Right lobe of liver (tissue), 4 donors: ENCODE measurements around the gene PCSK6.

Experiments used
- POLR2A ChIP-seq: fragments of 450-650 bp; IDR thresholded peaks from one replicate; pipeline ENCODE4 v1.6.1; 2017; ENCODE audit warnings: antibody characterized with exemption, mild to moderate bottlenecking
- TF ChIP-seq, protein P1 (sequence below), 4 donors: fragments of 200-600 bp in 3 of 4; fragments of 450-650 bp in 1 of 4; IDR thresholded peaks; one replicate each; pipeline versions ENCODE4 v1.5.1 to v1.8.0; 2016 to 2022; ENCODE audit warnings: antibody characterized with exemption in 4 of 4, mild to moderate bottlenecking in 2 of 4
- donor health status: DM: no; HTN: no; CAD: no.
- donor health status: DM: no; HTN: no; CAD: no.
- donor health status: DM: no; HTN: yes; CAD: no.

DNA sequence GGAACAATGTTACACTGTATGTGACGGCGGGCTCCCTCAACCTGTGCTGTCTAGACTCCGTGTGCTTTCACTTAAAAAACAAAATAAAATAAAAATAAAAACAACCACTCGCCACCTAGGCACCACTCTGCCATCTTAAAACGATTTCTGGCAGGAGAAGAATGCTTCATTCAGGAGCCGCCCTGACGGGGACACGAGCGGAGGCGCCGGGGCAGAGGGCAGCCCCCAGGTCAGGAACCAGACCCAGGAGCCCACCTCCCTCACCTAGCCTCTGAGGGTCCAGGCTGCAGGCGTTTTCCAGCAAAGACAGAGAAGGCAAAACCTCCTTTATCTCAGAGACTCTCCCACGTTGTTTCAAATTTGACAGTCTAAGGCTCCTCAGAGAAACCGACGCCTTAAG, 109.4 kb downstream of the PCSK6 start:
- TF ChIP-seq, protein P1, sequence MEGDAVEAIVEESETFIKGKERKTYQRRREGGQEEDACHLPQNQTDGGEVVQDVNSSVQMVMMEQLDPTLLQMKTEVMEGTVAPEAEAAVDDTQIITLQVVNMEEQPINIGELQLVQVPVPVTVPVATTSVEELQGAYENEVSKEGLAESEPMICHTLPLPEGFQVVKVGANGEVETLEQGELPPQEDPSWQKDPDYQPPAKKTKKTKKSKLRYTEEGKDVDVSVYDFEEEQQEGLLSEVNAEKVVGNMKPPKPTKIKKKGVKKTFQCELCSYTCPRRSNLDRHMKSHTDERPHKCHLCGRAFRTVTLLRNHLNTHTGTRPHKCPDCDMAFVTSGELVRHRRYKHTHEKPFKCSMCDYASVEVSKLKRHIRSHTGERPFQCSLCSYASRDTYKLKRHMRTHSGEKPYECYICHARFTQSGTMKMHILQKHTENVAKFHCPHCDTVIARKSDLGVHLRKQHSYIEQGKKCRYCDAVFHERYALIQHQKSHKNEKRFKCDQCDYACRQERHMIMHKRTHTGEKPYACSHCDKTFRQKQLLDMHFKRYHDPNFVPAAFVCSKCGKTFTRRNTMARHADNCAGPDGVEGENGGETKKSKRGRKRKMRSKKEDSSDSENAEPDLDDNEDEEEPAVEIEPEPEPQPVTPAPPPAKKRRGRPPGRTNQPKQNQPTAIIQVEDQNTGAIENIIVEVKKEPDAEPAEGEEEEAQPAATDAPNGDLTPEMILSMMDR (IDR thresholded peaks at IDR 0.05): no peak
- TF ChIP-seq POLR2A: no peak
